ENCODE results near the gene PPP2R3B.

DNA sequence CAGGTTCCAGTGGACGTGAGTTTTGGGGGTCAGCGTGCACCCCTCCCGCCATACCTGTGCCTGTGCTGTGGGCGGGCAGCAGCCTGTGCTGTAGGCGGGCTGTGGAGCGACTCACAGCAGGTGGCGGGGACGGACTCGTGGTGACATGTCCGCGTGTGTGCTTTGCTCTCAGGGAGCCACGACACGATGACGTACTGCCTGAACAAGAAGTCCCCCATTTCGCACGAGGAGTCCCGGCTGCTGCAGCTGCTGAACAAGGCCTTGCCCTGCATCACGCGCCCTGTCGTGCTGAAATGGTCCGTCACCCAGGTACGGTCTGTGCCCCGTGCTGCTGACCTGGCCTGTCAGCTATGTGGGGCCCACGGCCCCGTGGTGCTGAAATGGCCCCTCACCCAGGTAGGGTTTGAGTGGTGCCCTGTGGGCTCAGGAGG lies 98.1 kb downstream of the PPP2R3B start:
- TF ChIP-seq, protein P1, sequence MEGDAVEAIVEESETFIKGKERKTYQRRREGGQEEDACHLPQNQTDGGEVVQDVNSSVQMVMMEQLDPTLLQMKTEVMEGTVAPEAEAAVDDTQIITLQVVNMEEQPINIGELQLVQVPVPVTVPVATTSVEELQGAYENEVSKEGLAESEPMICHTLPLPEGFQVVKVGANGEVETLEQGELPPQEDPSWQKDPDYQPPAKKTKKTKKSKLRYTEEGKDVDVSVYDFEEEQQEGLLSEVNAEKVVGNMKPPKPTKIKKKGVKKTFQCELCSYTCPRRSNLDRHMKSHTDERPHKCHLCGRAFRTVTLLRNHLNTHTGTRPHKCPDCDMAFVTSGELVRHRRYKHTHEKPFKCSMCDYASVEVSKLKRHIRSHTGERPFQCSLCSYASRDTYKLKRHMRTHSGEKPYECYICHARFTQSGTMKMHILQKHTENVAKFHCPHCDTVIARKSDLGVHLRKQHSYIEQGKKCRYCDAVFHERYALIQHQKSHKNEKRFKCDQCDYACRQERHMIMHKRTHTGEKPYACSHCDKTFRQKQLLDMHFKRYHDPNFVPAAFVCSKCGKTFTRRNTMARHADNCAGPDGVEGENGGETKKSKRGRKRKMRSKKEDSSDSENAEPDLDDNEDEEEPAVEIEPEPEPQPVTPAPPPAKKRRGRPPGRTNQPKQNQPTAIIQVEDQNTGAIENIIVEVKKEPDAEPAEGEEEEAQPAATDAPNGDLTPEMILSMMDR (IDR thresholded peaks at IDR 0.05) = no peak
- no peak for TF ChIP-seq POLR2A (IDR thresholded peaks at IDR 0.05)

Measured in Peyer's patch (tissue), 4 donors.